GM10248 (cell line): ENCODE data around the gene HSPA12A.

Source experiments
- CTCF ChIA-PET: fragments of 300-600 bp; sonication (Branson Sonifier 250); formaldehyde crosslinking; extraction: SDS; loops from one replicate; lab custom pipeline; 2021; ENCODE audit warnings: antibody characterized with exemption; lab: Yijun Ruan, JAX
- POLR2A ChIA-PET: fragments of 350-650 bp; sonication (Branson Sonifier 250); formaldehyde crosslinking; extraction: SDS; loops from one replicate; lab custom pipeline; 2020; ENCODE audit warnings: antibody characterized with exemption; lab: Yijun Ruan, JAX
- DNase-seq: peaks from one replicate; pipeline ENCODE4 v3.0.0; 2012; ENCODE audit errors: extremely low spot score
- CTCF ChIP-seq: IDR thresholded peaks from 2 replicates; pipeline ENCODE4 v1.5.1; 2012; ENCODE audit warnings: mild to moderate bottlenecking, low read depth; ENCODE audit errors: extremely low read depth, missing control alignments, control extremely low read depth

Gene HSPA12A

GRCh38 chr10:116757246-116757645 lies 14.9 kb upstream of the HSPA12A start:
- ChIA-PET POLR2A (no interaction called here), CTCF (no interaction called here)

GRCh38 chr10:116756277-116756676 lies 13.9 kb upstream of the HSPA12A start:
- no peak for TF ChIP-seq CTCF

More at GRCh38 chr10:116757246-116757645, 14.9 kb upstream of the HSPA12A start:
- TF ChIP-seq CTCF: no peak
- DNase-seq: no peak

GRCh38 chr10:116753759-116754158 lies 11.4 kb upstream of the HSPA12A start:
- POLR2A ChIA-PET: no interaction called here
- no peak for TF ChIP-seq CTCF
- CTCF ChIA-PET: interaction anchor here (1.2 kb wide), 1 partner anchor 463 kb away, joined by 3 read pairs; no protein-coding TSS in a partner anchor
- no peak for DNase-seq

More at GRCh38 chr10:116756277-116756676, 13.9 kb upstream of the HSPA12A start:
- DNase-seq: no peak
- ChIA-PET CTCF (no interaction called here), POLR2A (no interaction called here)

GRCh38 chr10:116752969-116753665 lies 10.8 kb upstream of the HSPA12A start:
- ChIA-PET CTCF (interaction anchor here (1.2 kb wide), 1 partner anchor 463 kb away, joined by 3 read pairs; no protein-coding TSS in a partner anchor), POLR2A (no interaction called here)
- no peak for DNase-seq
- TF ChIP-seq CTCF: no peak

GRCh38 chr10:116752563-116752962 lies 10.2 kb upstream of the HSPA12A start:
- POLR2A ChIA-PET: no interaction called here
- CTCF ChIA-PET: no interaction called here

GRCh38 chr10:116748471-116748870 lies 6.1 kb upstream of the HSPA12A start:
- TF ChIP-seq CTCF: no peak
- ChIA-PET POLR2A (no interaction called here), CTCF (interaction anchor here (0.6 kb wide), 1 partner anchor 67 kb away, joined by 3 read pairs; no protein-coding TSS in a partner anchor)
- no peak for DNase-seq

More at GRCh38 chr10:116752563-116752962, 10.2 kb upstream of the HSPA12A start:
- no peak for TF ChIP-seq CTCF
- no peak for DNase-seq
